GM19025 (cell line): ENCODE measurements around the gene MYH11.
"Not testable (repeated sequence)": the region's sequence is repeated elsewhere in the genome, so short reads cannot be mapped to it uniquely, and the experiment has no call there.

Experiments used
- ATAC-seq: cut with Tn5 transposase; IDR thresholded peaks from one replicate; pipeline ENCODE4 v1.9.1; 2021; ENCODE audit warnings: mild to moderate bottlenecking, low read depth, moderate library complexity; ENCODE audit not compliant: unreplicated experiment

Gene MYH11

DNA sequence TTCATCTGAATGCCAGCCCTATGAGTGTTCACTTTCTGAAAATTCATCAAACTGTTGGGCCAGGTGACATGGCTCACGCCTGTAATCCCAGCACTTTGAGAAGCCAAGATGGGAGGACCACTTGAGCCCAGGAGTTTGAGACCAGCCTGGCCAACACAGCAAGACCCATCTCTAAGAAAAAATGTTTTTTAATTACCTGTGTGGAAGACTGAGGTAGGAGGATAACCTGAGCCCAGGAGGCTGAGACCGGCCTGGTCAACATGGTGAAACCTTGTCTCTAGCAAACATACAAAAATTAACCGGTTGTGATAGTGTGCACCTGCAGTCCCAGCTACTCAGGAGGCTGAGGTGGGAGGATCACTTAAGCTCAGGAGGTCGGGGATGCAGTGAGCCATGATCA, 10.3 kb downstream of the MYH11 start:
- no peak for ATAC-seq

DNA sequence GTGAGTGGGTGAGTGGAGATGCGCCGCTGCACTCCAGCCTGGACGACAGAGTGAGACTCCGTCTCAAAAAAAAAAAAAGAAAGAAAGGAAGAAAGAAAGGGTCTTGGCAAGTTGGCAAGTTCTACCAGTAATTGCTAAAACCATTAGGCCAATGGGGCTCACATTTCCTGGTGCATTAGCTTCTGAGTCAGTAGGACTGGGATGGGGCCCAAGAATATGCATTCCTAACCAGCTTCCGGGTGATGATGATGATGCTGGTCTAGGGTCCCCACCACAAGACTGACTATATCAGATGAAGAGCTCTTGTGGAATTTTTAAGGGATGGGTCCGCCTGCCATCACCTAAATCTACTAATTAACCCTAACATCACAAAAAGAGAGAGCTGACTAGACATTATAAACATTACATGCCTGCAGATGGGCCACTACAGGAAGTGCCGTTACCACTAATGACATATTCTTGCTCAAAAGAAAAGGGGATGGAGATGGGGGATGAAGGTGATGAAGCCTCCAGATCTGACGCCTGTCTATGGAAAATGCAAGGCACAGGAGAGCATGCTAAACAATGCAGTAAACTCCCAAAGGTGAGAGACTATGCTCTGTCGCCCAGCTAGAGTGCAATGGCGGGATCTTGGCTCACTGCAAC, 13.1 kb downstream of the MYH11 start:
- no peak for ATAC-seq

DNA sequence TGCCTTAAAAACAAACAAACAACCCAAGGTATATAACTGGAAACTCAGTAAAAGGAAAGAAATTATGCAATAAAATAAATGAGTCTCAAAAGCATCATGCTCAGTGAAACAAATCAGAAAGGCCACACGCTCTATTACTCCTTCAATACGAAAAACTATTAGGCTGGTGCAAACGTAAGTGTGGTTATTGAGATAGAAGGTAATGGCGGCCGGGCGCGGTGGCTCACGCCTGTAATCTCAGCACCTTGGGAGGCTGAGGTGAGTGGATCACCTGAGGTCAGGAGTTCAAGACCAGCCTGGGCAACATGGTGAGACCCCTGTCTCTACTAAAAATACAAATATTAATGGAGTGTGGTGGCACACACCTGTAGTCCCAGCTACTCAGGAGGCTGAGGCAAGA, 17.6 kb downstream of the MYH11 start:
- not testable (repeated sequence) for ATAC-seq

DNA sequence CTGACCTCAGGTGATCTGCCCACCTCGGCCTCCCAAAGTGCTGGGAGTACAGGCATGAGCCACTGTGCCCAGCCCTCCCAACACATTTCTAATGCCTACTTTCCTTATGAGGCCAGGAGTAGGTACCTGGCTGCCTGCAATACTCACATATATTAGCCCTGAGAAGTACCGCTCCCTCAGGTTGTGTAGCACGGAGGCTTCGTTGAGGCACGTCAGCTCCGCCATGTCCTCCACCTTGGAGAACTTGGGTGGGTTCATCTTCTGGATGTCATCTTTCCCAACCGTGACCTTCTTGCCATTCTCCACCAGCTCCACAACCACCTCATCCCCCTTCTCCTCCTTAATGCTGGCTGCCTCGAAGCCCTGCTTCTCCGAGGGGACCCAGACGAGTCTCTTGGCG, 19.1 kb downstream of the MYH11 start:
- ATAC-seq: no peak

DNA sequence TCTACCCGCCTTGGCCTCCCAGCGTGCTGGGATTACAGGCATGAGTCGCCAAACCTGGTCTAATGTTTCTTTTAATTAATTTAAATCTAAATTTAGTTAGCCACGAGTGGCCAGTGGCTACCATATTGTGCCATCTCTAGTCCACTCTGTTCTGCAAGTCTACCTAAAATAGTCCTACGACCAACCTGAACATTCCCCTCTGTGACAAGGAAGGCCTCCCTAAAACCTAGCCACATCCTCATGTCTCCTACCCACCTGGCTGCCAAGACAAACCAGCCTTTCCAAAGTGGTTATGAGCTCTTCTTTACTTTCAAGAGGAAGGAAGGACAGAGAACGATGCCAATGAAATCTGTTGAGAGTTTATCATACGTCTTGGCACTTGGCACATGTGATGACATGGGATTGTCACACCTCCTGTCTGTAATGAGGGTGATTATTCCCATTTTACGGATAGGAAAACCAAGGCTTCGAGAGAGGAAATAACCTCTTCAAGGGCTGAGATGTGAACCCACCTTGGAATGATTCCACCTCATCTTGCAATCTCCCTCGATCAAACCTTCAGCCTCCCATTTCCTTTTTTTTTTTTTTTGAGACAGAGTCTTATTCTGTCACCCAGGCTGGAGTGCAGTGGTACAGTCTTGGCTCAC, 19.7 kb downstream of the MYH11 start:
- no peak for ATAC-seq

DNA sequence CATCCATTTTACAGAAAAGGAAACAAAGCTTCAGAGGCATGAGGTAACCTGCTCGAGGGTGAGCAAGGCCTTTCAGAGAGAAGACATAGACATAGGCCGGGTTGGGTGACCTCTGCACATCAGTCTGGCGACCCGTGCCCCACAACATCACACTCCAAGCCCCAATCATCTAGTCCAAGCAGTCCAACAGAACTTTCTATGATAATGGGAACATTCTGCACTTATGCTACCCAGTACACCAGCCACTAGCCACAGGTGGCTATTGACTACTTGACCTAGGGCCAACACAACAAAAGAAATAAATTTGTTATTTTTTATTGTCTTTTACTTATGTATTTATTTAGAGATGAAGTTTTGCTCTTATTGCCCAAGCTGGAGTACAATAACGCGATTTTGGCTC, 20.8 kb downstream of the MYH11 start:
- no peak for ATAC-seq

DNA sequence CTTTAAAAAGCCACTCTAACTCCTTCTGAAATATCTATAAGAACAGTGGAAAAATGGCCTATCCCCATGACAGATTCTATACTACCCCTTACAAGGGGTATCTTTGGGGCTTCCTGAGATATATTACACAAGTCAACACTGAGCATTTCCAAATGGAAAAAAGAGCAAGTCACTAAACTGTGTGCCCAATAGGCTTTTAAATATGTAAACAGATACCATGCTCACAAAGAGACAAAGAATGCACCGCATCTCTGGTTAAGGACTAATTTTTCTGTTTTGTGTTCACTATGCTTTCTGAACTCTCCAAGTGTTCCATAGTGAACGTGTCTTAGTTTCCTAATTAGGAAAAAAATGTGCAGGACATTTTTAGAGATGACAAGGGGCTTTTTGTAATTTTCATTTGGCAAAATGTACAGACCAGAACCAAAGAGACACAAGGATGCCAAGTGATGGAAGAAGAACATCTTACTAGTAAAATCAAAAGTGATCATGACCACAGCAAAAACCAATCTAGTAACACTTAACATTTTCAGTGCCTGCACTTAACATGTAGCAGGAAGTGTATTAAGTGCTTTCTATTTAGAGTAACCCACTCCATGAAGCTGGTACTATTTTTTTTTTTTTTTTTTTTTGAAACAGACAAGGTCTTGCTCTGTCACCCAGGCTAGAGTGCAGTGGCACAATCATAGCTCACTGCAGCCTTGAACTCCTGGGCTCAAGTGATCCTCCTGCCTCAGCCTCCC, 21.5 kb downstream of the MYH11 start:
- no peak for ATAC-seq

DNA sequence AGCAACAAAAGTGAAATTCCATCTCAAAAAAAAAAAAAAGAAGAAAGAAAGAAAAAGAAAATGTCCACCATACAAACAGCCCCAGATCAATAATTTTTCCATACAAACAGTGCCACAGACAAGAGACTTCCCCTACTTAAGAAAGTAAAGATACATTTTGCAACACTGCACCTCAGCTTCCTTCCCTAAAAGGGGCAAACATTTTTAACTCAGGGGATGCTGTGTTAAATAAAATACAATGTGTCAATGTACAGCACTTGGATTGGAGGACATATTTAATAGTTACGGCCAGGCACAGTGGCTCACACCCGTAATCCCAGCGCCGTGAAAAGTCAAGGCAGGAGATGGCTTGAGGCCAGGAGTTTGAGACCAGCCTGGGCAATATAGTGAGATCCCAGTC, 22.3 kb downstream of the MYH11 start:
- no peak for ATAC-seq

DNA sequence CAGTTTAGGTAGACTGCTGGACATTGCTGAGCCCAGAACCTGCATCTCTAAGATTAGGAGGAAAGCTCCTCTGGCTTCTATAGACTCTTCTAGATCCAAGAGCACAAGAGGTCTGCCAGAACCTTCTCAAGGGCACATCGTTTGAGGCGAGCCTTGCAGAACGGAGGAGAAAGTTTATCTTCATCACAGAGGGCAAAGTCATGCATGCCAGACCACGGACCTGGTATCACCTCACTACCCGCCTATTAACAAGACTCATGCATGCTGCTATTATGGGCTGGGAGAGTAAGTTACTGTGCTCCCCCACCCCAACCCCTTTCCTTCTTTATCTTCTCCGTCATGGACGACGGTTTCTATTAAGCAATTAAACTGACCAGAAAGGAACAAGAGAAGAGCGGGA, 23.3 kb downstream of the MYH11 start:
- ATAC-seq: no peak

DNA sequence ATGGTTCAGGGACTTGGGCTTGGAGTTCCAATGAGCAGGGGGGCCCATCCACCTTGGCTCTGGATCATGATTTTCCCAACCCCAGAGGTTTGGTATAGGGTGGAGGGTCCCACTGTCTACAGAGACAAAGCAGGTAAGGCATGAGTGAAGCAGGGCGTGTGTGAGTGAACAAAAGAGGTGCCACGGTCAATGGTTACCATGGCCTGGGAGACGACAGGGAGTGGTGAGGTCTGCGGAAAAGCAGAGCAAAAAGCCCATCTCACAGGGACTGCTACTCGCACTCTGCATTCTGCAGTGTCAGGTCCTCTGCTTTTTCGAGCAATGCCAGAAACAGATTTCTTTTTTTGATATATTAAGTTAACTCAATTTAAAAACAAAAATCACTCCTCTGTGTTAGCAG, 24.6 kb downstream of the MYH11 start:
- no peak for ATAC-seq

DNA sequence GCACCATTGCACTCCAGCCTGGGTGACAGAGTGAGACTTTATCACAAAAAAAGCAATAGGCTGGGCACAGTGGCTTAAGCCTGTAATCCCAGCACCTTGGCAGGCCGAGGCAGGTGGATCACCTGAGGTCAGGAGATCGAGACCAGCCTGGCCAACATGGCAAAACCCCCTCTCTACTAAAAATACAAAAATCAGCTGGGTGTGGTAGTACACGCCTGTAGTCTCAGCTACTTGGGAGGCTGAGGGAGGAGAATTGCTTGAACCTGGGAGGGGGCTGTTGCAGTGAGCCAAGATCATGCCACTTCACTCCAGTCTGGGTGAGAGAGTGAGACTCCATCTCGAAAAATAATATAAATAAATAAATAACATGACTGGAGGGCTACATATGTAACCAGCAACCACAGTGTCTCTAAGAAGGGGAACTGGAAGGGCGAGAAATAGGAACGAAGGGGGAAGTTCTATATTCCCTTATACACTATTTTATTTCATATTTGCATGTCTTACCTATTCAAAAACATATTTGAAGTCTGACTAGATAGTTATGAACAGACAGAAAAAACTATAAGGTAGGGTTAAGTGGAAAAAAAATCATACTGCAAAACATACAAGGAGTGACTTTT, 25.9 kb downstream of the MYH11 start:
- ATAC-seq: no peak

DNA sequence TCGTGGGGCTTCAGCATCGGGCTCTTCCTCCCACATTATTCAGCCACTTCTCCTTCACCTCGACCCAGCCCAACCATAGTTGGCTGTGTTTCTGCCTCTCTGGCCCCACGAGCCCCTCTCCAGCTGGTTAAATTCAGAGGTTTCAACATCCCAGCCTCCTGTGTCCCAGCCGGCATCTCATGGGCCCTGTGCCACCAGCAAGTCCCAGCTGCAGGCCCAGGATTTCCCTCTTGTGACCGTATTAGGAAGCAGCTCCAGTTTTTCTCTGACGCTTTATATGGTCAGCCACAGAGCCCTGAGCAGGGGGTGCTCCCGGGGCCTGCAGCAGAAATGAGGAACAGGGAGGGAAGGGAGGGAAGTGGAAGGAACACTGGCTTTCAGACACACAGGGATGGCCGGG, 27.4 kb downstream of the MYH11 start:
- ATAC-seq: no peak

DNA sequence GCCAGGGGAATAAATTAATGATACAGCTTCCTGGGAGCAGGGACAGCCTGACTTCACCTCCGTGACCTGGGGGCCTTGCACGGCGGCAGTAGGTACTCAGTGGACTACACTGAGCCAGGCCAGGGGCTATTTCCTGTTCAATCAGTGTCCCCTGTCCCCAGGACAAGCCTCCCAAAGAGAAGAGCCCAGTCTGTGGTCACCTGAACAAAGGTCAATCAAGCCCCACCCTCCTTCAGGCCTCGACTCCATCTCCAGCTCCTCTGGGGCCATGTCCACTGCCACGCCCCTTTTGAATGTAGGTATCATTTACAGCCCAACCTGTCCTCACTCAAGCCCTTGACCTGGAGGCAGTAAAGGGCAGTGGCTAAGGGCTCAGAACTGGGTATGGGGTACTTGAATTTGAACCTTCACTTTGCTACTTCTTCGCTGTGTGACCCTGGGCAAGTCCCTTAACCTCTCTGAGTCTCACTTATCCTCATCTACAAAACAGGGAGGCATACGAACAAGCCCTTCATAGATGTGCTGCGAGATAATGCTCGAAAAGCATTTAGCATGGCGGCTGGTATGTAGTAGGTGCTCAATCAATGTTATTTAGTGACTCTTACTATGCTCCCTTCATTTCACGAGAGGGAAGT, 29.0 kb downstream of the MYH11 start:
- no peak for ATAC-seq

DNA sequence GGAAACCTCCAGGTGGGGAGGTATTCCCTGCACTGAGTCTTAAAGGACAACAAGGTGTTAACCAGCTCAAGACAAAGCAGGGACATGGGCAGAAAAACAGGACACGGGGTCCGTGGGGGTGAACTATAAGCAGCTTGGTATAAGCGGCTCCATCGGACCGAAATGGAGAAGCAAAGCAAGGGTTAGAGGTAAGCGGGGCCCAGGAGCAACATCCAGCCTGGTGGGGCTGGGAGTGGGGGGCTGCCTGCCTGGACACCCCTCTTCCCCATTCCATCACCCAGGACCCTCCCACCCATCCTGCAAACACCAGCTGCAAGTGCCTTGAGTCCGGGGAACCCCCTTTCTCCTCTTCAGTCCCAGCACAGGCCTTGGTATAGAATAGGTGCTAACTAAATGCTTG, 29.5 kb downstream of the MYH11 start:
- ATAC-seq: no peak

DNA sequence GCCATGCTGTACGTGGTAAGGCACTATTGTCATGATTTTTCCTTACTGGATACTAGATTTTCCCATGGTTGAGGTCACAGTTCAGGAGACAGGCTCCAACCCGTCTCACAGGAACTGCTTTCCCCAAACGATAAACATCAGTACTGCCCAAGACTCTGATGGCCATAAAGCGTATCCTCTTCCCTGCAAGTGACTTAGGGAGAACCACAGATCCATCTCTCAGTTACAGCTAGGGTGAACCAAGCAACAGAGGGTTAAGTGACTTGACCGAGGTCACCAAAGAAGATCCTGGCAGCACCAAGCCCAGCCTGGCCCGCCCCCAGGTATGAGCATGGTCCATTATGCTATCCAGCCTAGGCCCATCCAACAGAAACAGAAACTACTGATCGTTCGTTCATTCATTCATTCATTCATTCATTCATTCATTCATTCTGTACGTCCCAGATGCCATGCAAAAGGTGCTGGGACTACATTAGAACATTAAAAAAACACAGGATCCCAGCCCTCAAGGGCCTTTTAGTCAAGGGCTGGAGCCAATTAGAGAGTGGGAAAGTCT, 31.0 kb downstream of the MYH11 start:
- no peak for ATAC-seq

DNA sequence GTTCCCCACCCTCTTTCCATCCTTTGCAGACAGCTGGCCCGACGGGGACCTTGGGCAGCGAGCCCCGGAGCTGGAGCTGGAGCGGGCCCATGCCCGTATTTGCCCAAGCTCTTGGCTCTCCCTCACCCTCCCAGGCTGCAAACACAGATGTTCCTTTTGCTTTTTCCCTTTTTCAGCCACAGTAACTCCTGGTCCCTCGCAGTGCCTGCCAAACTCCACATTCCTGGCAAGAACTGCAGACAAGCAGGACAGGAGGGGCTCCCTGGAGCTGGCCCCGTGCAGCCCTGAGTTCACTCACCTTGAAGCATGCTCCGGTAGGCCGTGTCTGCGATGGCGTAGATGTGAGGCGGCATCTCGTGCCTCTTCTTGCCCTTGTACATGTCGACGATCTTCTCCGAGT, 33.9 kb downstream of the MYH11 start:
- no peak for ATAC-seq

DNA sequence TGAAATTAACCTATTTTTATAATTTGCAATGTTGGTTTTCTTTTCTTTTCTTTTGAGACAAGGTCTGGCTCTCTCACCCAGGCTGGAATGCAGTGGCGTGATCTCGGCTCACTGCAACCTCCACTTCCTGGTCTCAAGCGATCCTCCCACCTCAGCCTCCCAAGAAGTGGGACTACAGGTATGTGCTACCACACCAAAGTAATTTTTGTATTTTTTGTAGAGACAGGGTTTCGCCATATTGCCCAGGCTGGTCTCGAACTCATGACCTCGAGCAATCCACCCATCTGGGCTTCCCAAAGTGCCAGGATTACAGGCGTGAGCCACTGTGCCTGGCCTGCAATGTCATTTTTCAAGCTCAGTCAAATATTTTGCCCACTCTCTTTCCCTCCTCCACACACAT, 36.0 kb downstream of the MYH11 start:
- ATAC-seq: no peak

DNA sequence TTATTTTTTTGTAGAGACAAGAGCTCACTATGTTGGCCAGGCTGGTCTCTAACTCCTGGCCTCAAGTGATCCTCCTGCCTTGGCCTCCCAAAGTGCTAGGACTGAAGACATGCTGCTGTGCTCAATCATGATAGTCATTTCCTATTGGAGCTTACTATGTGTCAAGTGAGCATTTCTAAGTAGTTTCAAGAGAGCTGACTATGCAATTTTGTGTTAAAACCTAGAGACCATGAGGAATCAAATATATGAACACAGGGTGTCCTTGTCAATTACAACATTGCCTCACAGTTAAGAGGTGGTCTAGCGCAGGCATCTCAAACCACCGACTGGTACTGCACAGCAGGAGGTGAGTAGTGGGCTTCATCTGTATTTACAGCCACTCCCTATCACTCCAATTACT, 37.8 kb downstream of the MYH11 start:
- ATAC-seq: no peak

DNA sequence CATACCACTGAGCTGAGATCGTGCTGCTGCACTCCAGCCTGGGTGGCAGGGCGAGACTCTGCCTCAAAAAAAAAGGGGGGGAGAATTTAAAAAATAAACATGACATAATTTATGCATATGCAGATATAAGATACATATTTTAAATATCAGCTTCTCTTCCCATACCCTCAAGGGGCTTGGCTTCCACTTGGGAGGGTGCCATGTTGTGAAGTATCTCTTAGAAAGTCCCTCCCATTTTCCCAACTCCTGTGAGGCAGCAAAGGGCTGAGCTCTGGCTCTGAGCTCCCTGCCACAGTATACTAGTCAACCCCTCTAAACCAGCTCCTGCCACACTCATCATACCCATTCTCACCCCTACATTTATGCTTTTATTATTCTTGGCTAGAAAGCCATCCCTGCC, 39.4 kb downstream of the MYH11 start:
- no peak for ATAC-seq

DNA sequence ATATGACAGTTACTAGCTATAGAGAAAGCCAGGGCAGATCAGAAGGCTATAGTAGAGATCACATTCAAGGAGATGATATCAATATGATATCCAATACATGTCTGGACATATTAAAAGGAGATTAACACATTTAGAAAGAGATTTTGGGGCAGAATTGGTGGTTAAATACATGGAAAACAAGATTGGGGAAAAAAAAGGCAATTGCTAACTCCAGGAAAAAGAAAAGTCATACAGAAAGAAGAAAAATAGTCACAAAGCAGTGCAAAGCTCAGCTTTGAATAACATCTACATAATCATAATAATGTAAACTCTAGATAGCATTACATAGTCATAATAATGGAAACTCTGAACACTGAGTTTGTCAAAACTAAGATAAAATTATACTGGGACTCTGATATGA, 40.6 kb downstream of the MYH11 start:
- no peak for ATAC-seq

DNA sequence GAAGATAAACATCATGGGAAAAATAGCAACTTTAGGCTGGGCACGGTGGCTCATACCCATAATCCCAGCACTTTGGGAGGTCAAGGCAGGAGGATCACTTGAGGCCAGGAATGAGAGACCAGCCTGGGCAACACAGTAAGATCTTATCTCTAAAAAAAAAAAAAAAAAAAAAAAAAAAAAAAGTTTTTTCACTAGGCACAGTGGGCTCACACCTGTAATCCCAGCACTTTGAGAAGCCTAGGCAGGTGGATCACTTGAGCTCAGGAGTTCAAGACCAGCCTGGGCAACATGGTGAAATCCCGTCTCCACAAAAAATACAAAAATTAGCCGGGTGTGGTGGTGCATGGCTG, 44.5 kb downstream of the MYH11 start:
- not testable (repeated sequence) for ATAC-seq
